H1 (cell line): ENCODE data around the gene LDLRAD3. TPM values are rescaled to one million over a fixed set of nuclear protein-coding genes. Genes with fewer than 3 reads are reported as not detected.

ENCODE experiments used
- SP1 ChIP-seq: IDR thresholded peaks from 2 replicates; pipeline ENCODE4 v1.6.1; 2011; ENCODE audit warnings: low read depth, low read length
- SP2 ChIP-seq: IDR thresholded peaks from 2 replicates; pipeline ENCODE4 v1.6.1; 2012; ENCODE audit warnings: mild to moderate bottlenecking, low read length, inconsistent platforms
- SUZ12 ChIP-seq: fragments of 200-600 bp; sonication (generic); IDR thresholded peaks from 2 replicates; pipeline ENCODE4 v1.6.1; 2012; ENCODE audit warnings: mild to moderate bottlenecking, inconsistent platforms, low read length, moderate library complexity, mixed read lengths
- polyA plus RNA-seq, 7 experiments: library from polyadenylated mRNA; depleted of rRNA in 3 of 7; stranded (reverse) in 5 of 7; unstranded in 2 of 7; fragments of >200 nt in 5 of 7; fragments of 200-250 nt in 2 of 7; gene quantifications; 1 replicate in 5 of 7; 2 replicates in 1 of 7; 4 replicates in 1 of 7; pipeline versions ENCODE4 v1.2.1 to v1.2.3, GENCODE V29; 2011 to 2013; ENCODE audit warnings: missing spikeins in 2 of 7, mixed read lengths in 2 of 7
- total RNA-seq: library from RNA; stranded (reverse); fragmentation: NEBNext Ultra II Directional; extraction: Animal tissue kit (Norgen Biotek cat#: 25700); gene quantifications from 2 replicates; pipeline ENCODE4 v1.2.1, GENCODE V29; 2021
- TF ChIP-seq, protein P1 (sequence below): fragments of 300-600 bp; sonication (generic); IDR thresholded peaks from 2 replicates; pipeline ENCODE4 v1.7.1; 2012; ENCODE audit warnings: low read length, moderate library complexity, mild to moderate bottlenecking, inconsistent platforms; ENCODE audit not compliant: insufficient replicate concordance

LDLRAD3 gene
- total and polyA plus RNA-seq, 2 of the 8 experiments (the other 6 are each of a cell fraction or from before 2014, with no cell fraction given), result 18.6 to 22.8 TPM

DNA sequence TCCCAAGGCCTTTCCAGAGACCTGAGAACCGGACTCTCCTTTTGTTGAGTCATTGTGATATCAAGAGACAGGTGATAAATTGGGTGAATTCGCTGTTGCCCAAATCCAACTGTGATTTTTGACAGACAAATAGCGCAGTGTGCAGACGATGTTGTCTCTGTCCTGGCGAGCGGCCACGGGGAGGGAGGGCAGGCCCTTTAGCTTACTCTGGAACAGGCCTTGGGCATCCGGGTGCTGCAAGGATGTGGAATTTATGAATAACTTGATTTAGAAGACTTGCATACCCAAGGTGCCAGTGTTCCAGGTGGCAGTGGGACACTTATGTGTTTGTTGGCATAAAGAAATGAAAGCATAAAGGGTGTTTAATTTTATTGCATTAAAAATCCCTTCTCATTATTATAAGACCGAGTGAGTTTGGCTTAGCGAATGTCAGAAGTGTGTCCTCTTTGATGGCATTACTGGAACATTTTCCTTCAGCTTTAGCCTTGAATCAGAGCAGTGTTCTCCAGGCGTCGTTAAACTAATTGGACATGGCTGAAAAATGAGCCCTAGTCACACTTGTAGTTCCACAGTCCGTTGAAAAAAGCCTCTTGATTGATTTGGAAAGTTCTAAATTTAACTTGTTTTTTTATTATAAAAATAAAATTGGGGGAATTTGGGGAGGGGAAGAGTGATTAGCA is 9.4 kb downstream of the LDLRAD3 start (continued):
- TF ChIP-seq, protein P1, sequence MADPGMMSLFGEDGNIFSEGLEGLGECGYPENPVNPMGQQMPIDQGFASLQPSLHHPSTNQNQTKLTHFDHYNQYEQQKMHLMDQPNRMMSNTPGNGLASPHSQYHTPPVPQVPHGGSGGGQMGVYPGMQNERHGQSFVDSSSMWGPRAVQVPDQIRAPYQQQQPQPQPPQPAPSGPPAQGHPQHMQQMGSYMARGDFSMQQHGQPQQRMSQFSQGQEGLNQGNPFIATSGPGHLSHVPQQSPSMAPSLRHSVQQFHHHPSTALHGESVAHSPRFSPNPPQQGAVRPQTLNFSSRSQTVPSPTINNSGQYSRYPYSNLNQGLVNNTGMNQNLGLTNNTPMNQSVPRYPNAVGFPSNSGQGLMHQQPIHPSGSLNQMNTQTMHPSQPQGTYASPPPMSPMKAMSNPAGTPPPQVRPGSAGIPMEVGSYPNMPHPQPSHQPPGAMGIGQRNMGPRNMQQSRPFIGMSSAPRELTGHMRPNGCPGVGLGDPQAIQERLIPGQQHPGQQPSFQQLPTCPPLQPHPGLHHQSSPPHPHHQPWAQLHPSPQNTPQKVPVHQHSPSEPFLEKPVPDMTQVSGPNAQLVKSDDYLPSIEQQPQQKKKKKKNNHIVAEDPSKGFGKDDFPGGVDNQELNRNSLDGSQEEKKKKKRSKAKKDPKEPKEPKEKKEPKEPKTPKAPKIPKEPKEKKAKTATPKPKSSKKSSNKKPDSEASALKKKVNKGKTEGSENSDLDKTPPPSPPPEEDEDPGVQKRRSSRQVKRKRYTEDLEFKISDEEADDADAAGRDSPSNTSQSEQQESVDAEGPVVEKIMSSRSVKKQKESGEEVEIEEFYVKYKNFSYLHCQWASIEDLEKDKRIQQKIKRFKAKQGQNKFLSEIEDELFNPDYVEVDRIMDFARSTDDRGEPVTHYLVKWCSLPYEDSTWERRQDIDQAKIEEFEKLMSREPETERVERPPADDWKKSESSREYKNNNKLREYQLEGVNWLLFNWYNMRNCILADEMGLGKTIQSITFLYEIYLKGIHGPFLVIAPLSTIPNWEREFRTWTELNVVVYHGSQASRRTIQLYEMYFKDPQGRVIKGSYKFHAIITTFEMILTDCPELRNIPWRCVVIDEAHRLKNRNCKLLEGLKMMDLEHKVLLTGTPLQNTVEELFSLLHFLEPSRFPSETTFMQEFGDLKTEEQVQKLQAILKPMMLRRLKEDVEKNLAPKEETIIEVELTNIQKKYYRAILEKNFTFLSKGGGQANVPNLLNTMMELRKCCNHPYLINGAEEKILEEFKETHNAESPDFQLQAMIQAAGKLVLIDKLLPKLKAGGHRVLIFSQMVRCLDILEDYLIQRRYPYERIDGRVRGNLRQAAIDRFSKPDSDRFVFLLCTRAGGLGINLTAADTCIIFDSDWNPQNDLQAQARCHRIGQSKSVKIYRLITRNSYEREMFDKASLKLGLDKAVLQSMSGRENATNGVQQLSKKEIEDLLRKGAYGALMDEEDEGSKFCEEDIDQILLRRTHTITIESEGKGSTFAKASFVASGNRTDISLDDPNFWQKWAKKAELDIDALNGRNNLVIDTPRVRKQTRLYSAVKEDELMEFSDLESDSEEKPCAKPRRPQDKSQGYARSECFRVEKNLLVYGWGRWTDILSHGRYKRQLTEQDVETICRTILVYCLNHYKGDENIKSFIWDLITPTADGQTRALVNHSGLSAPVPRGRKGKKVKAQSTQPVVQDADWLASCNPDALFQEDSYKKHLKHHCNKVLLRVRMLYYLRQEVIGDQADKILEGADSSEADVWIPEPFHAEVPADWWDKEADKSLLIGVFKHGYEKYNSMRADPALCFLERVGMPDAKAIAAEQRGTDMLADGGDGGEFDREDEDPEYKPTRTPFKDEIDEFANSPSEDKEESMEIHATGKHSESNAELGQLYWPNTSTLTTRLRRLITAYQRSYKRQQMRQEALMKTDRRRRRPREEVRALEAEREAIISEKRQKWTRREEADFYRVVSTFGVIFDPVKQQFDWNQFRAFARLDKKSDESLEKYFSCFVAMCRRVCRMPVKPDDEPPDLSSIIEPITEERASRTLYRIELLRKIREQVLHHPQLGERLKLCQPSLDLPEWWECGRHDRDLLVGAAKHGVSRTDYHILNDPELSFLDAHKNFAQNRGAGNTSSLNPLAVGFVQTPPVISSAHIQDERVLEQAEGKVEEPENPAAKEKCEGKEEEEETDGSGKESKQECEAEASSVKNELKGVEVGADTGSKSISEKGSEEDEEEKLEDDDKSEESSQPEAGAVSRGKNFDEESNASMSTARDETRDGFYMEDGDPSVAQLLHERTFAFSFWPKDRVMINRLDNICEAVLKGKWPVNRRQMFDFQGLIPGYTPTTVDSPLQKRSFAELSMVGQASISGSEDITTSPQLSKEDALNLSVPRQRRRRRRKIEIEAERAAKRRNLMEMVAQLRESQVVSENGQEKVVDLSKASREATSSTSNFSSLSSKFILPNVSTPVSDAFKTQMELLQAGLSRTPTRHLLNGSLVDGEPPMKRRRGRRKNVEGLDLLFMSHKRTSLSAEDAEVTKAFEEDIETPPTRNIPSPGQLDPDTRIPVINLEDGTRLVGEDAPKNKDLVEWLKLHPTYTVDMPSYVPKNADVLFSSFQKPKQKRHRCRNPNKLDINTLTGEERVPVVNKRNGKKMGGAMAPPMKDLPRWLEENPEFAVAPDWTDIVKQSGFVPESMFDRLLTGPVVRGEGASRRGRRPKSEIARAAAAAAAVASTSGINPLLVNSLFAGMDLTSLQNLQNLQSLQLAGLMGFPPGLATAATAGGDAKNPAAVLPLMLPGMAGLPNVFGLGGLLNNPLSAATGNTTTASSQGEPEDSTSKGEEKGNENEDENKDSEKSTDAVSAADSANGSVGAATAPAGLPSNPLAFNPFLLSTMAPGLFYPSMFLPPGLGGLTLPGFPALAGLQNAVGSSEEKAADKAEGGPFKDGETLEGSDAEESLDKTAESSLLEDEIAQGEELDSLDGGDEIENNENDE, result no peak
- TF ChIP-seq SP1 (no peak), SUZ12 (no peak), SP2 (no peak)
